Astrocyte of the spinal cord (primary cell): ENCODE results near the gene CYYR1.

Source experiments
- DNase-seq: peaks from one replicate; pipeline ENCODE4 v3.0.0; 2011; ENCODE audit warnings: low read depth, low spot score
- H3K4me3 ChIP-seq: 2 replicates; pipeline ENCODE4 v1.5.1; 2011; ENCODE audit warnings: low read depth, mild to moderate bottlenecking, low read length, moderate library complexity
- in situ Hi-C: cut with HindIII; loops from 2 replicates; pipeline ENCODE4 v1.10.0; 2017; ENCODE audit warnings: low sequenced_read_pairs
- TF ChIP-seq, protein P1 (sequence below): IDR thresholded peaks from 2 replicates; pipeline ENCODE4 v1.5.1; 2012; ENCODE audit warnings: low read depth, mild to moderate bottlenecking, low read length, inconsistent platforms

CYYR1 gene

DNA sequence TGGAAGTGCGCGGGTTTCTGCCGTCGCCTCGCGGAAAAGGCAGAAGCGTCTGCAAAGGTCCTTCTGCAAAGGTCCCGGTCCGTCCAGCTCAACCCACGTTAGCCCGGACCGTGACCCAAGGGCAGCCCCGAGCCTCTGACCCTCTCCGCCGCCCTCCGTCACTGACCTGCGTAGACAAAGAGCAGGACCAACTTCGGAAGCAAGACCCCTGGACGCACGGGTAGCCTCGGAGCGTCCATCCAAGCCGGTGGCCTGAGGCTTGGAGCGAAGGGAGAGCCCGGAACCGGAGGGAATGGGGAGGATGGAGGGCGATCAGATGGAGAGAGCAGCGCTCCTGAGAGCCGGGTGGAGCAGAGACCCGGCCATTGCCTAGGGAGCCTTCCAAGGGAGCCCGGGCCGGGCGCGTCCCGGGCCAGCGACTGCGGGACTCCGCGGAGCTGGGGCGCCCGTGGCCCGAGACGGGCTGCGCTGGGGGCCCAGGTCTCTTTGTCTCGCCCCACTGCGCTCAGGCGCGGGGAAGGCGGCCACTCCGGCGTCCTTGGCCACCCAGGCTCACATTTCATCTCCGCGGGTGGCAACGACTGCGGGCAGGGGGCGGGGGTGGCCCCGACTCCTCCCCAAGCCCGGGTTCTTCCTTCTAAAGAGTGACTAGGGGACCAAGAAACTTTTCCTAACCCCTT lies at the start of gene CYYR1:
TSS of gene CYYR1 (minus strand) at position 585 of the 680 bp plus-strand sequence. CDS start at position 239, 346 bp downstream.
- peak within 1 kb of the TSS; percentile 57 for H3K4me3 ChIP-seq
- DNase-seq, result peak; percentile 53
- in situ Hi-C loops, result no loop called here
- TF ChIP-seq, protein P1, sequence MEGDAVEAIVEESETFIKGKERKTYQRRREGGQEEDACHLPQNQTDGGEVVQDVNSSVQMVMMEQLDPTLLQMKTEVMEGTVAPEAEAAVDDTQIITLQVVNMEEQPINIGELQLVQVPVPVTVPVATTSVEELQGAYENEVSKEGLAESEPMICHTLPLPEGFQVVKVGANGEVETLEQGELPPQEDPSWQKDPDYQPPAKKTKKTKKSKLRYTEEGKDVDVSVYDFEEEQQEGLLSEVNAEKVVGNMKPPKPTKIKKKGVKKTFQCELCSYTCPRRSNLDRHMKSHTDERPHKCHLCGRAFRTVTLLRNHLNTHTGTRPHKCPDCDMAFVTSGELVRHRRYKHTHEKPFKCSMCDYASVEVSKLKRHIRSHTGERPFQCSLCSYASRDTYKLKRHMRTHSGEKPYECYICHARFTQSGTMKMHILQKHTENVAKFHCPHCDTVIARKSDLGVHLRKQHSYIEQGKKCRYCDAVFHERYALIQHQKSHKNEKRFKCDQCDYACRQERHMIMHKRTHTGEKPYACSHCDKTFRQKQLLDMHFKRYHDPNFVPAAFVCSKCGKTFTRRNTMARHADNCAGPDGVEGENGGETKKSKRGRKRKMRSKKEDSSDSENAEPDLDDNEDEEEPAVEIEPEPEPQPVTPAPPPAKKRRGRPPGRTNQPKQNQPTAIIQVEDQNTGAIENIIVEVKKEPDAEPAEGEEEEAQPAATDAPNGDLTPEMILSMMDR, result no peak

DNA sequence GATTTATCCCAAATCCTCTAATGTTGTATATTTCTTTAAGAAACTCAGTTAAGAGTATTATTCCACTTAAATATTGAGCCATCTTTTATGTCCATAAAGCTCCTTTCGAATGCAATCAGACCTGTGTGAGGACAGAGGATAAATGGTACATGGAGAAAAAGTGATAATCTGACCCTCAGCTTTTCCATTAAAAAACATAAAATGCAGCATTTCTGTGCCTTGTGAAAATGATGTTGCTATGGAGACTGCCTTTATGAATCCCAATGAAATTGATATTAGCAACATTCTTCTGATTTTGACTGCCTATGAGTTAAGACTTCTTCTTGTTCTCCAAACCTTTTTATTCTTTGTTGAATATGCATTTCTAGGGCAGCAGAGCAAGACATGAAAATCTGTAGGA lies 44.1 kb upstream of the CYYR1 start:
- in situ Hi-C loops, result no loop called here
- H3K4me3 ChIP-seq, result no peak overlapping the region
- TF ChIP-seq, protein P1, result no peak
- no peak for DNase-seq

DNA sequence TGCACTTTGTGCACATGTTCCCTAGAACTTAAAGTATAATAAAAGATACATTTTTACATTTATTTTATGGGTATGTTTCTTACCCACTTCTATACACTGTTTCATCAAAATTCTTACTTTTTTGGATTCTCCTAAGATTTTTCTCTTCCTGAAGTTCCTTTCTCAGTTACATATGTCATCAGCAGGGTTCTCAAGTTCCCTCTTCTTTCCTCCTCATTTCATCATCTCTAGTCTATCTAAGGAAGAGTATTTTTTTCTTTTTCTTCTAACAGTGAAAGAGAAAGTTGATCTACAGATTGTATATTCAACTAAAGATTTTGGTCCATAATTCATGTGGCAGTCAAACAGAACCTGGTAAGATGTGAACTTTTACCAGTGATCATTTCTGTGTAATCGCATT lies 41.2 kb upstream of the CYYR1 start:
- TF ChIP-seq, protein P1, result no peak
- H3K4me3 ChIP-seq, result no peak overlapping the region
- no peak for DNase-seq
- in situ Hi-C loops, result no loop called here

DNA sequence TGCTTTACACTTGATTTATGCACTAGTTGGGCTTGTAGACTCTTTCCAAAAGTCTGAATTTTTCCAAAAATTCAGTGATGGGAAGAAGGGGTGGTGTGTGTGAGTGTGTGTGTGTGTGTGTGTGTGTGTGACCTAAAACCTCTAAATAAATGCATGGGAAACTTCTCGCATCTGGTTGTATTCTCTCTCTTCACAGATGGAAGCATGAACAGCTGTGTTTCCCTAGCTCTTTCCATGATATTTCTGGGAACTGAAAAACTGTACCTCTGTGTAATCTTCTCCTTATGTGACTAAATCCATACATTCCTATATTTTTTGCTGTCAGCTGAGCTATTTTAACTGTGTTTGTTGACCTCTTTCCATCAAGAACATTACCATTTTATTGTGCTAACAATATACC lies 26.2 kb upstream of the CYYR1 start:
- no peak overlapping the region for H3K4me3 ChIP-seq
- no peak for DNase-seq
- in situ Hi-C loops, result no loop called here
- TF ChIP-seq, protein P1, result no peak

DNA sequence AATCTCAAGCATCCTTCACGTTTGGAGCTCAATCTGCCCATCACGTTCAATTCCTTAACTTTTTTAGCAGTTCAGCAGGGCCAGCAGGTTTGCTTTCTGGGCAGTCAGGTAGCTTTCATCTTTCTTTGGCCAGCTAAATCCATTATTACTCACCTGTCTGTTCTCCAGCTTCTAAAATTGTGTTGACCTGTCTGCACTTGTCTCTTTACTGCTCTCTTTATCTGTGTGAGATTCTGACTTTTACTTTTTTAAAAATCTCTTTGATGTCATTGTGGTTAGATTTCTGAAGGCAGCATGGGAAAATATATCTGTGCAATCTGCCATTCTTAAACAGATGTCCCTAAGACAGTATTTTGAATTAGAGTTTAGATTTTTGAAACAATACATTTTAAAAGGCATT lies 24.9 kb upstream of the CYYR1 start:
- DNase-seq, result no peak
- TF ChIP-seq, protein P1, result no peak
- no peak overlapping the region for H3K4me3 ChIP-seq
- in situ Hi-C loops, result no loop called here

DNA sequence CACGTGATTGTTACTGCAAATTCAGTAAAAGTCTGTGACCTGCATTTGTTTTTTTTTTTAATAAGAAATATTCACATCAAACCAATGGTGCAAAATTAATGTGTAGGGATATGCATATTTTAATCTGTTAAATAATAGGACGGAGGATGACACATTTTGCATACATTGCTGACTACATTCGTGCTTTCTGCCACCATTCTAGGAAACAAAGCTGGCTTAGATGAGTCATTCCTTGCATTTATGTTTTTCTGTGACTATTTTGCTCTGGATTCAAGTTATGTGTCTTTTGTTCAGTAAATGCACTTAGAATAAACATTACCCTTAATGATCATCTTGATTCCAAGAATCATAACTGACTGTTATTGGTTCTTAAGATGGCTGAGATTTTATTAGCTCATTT lies 23.9 kb upstream of the CYYR1 start:
- no peak overlapping the region for H3K4me3 ChIP-seq
- in situ Hi-C loops, result no loop called here
- DNase-seq, result no peak
- TF ChIP-seq, protein P1, result no peak
